PFSK-1 (cell line): Measurements from ENCODE around the gene S100A10.

Source experiments
- POLR2AphosphoS5 ChIP-seq: IDR thresholded peaks from 2 replicates; pipeline ENCODE4 v1.6.1; 2012; ENCODE audit warnings: low read depth, mild to moderate bottlenecking, control low read depth, low read length, moderate library complexity
- SIN3A ChIP-seq: IDR thresholded peaks from 2 replicates; pipeline ENCODE4 v1.6.1; 2012; ENCODE audit warnings: mild to moderate bottlenecking, low read length, moderate library complexity, borderline replicate concordance; ENCODE audit not compliant: insufficient read depth

DNA sequence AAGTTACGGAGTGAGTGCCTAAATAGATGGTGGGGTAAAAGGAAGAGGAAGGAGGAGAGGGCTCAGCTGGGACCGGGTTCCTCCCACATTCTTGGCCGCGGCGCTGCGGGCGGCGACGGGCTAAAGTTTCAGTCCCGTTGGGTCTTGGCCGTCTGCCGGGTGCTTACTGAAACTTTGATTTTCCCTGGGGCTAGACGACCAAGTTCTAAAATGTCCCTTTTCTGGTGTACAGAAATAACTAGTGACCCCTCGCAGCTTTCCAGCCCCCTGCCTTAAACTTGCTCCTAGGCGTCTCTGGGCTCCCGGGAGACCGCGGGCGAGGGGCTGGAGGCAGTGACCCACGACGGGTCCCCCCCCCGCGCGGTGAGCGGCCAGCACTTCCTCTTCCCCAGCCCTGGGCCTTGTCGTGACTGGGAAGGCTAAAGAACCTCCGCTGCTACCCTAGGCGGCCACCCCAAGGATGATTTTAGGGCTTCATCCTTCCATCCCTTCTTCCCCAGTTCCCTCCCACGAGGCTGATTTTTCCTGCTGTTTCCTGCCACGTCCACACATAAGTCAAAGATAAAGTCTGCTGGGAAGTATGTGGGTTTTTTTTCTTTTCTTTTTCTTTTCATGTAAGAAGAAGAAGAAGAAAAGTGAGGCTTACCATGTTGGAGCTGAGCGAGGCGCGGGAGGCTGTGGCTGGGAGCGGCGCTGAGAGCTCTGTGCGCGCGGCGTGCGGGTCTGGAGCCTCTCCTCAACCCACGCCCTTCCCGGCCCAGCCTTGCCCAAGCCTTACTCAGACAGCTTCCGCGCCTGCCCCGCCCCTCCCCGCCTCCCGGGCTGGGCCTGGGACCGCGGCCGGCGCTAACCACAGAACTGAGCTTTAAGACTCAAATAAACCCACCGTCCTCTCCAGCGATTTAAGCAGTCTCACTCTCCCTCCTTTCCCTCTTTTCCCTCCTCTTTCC, 42.9 kb upstream of the S100A10 start, which contains the start of gene S100A11:
- peak; percentile 99 for TF ChIP-seq POLR2AphosphoS5
- peak; percentile 76; the same call in 1 of the 2 replicates for TF ChIP-seq SIN3A
